H1 (cell line): Measurements from ENCODE around the gene GALNT17. TPM values are rescaled to one million over a fixed set of nuclear protein-coding genes. Genes with fewer than 3 reads are reported as not detected.

Source experiments
- CTCF ChIA-PET: fragments of 300-600 bp; sonication (Branson Sonifier 250); formaldehyde crosslinking; loops from one replicate; lab custom pipeline; 2021; ENCODE audit not compliant: partially characterized antibody; lab: Charles Lee
- POLR2A ChIA-PET: fragments of 300-600 bp; sonication (Branson Sonifier 250); formaldehyde crosslinking; loops from one replicate; lab custom pipeline; 2021; ENCODE audit warnings: inconsistent platforms; ENCODE audit not compliant: partially characterized antibody; lab: Charles Lee
- DNase-seq, 2 experiments: peaks; one replicate each; pipeline versions ENCODE4 v3.0.0 to v3.0.0-alpha.2; 2010 to 2022; ENCODE audit warnings: low spot score in 2 of 2, low read depth in 1 of 2, mixed read lengths in 1 of 2
- FAIRE-seq: peaks from 2 replicates; lab custom pipeline; 2011; peaks lifted over from hg19 to GRCh38; lab: Jason Lieb, UNC
- H2AFZ ChIP-seq: 2 replicates; pipeline ENCODE4 v1.8.1; 2012; ENCODE audit warnings: low read length, inconsistent platforms
- H2AK5ac ChIP-seq: 2 replicates; pipeline ENCODE4 v1.6.1; 2013; ENCODE audit warnings: low read depth, low read length
- H2BK120ac ChIP-seq: replicated peaks from 2 replicates; pipeline ENCODE3; 2013; ENCODE audit warnings: low read depth, low read length, inconsistent platforms
- H2BK12ac ChIP-seq: 2 replicates; pipeline ENCODE4 v1.6.1; 2013; ENCODE audit warnings: low read depth, low read length
- H2BK15ac ChIP-seq: 2 replicates; pipeline ENCODE4 v1.6.1; 2013; ENCODE audit warnings: low read length
- H2BK20ac ChIP-seq: 2 replicates; pipeline ENCODE4 v1.6.1; 2013; ENCODE audit warnings: low read length
- H2BK5ac ChIP-seq: 2 replicates; pipeline ENCODE4 v1.6.1; 2013; ENCODE audit warnings: low read depth, low read length
- H3K14ac ChIP-seq: 2 replicates; pipeline ENCODE4 v1.6.1; 2013; ENCODE audit warnings: inconsistent platforms; ENCODE audit not compliant: insufficient read length
- H3K18ac ChIP-seq: 2 replicates; pipeline ENCODE4 v1.6.1; 2013; ENCODE audit warnings: low read length; ENCODE audit errors: extremely low read depth
- H3K23ac ChIP-seq: 2 replicates; pipeline ENCODE4 v1.6.1; 2013; ENCODE audit warnings: inconsistent platforms; ENCODE audit not compliant: insufficient read length
- H3K23me2 ChIP-seq: 2 replicates; pipeline ENCODE4 v1.6.1; 2013; ENCODE audit warnings: low read depth, low read length
- H3K27ac ChIP-seq: 2 replicates; pipeline ENCODE4 v1.6.1; 2011; ENCODE audit warnings: low read depth, low read length, inconsistent platforms
- H3K27me3 ChIP-seq, 4 experiments: replicated peaks in 1 of 4; 1 replicate in 1 of 4; 2 replicates in 3 of 4; pipeline versions ENCODE4 v1.6.1 to v1.8.1; 2011 to 2013; ENCODE audit warnings: low read length in 3 of 4, mild to moderate bottlenecking in 3 of 4, inconsistent platforms in 2 of 4, mixed read lengths in 2 of 4, moderate library complexity in 1 of 4; ENCODE audit not compliant: control insufficient read depth in 3 of 4, insufficient read depth in 3 of 4; ENCODE audit errors: extremely low read depth in 1 of 4
- H3K36me3 ChIP-seq, 4 experiments: 2 replicates each; pipeline versions ENCODE4 v1.6.1 to v1.8.1; 2011 to 2013; ENCODE audit warnings: mild to moderate bottlenecking in 4 of 4, low read length in 3 of 4, moderate library complexity in 2 of 4, control low read depth in 1 of 4, inconsistent platforms in 1 of 4; ENCODE audit not compliant: insufficient read depth in 4 of 4, control insufficient read depth in 2 of 4
- H3K4ac ChIP-seq: replicated peaks from 2 replicates; pipeline ENCODE3; 2013; ENCODE audit warnings: low read length, low read depth, mixed read lengths, inconsistent platforms; ENCODE audit not compliant: insufficient read length
- H3K4me1 ChIP-seq, 4 experiments: replicated peaks in 1 of 4; 1 replicate in 1 of 4; 2 replicates in 3 of 4; pipeline versions ENCODE4 v1.6.1 to v1.8.1; 2011 to 2013; ENCODE audit warnings: low read length in 3 of 4, inconsistent platforms in 2 of 4, mixed read lengths in 1 of 4; ENCODE audit not compliant: insufficient read depth in 4 of 4, control insufficient read depth in 3 of 4
- H3K4me2 ChIP-seq, 2 experiments: 2 replicates each; pipeline versions ENCODE4 v1.6.1 to v1.8.1; 2011 to 2013; ENCODE audit warnings: low read depth in 2 of 2, low read length in 2 of 2, control low read depth in 1 of 2, inconsistent platforms in 1 of 2, mild to moderate bottlenecking in 1 of 2; ENCODE audit not compliant: insufficient read depth in 1 of 2
- H3K4me3 ChIP-seq, 4 experiments: fragments of 200-600, 300-600 bp in 1 of 4; sonication (generic), shearing (Covaris generic), sonication (Bioruptor Twin) in 1 of 4; 2 replicates each; pipeline versions ENCODE4 v1.5.1 to v1.8.1; 2011 to 2016; ENCODE audit warnings: low read length in 4 of 4, low read depth in 3 of 4, control low read depth in 2 of 4, inconsistent platforms in 2 of 4, mild to moderate bottlenecking in 2 of 4, mixed read lengths in 1 of 4, moderate library complexity in 1 of 4; ENCODE audit not compliant: insufficient read depth in 2 of 4; ENCODE audit errors: extremely low read depth in 1 of 4
- H3K56ac ChIP-seq: replicated peaks from 2 replicates; pipeline ENCODE3; 2013; ENCODE audit warnings: low read depth, mild to moderate bottlenecking, mixed read lengths, low read length, inconsistent platforms; ENCODE audit not compliant: insufficient read length
- H3K79me1 ChIP-seq: 2 replicates; pipeline ENCODE4 v1.6.1; 2013; ENCODE audit warnings: low read depth, low read length, control low read depth
- H3K79me2 ChIP-seq, 2 experiments: 2 replicates each; pipeline versions ENCODE4 v1.6.1 to v1.8.1; 2012 to 2013; ENCODE audit warnings: low read length in 2 of 2, mild to moderate bottlenecking in 2 of 2, inconsistent platforms in 1 of 2; ENCODE audit not compliant: insufficient read depth in 2 of 2, control insufficient read depth in 1 of 2
- H3K9ac ChIP-seq, 4 experiments: replicated peaks in 1 of 4; 1 replicate in 1 of 4; 2 replicates in 3 of 4; pipeline versions ENCODE4 v1.6.1 to v1.8.1; 2011 to 2013; ENCODE audit warnings: low read depth in 3 of 4, low read length in 3 of 4, control low read depth in 2 of 4, mild to moderate bottlenecking in 2 of 4, moderate library complexity in 2 of 4, inconsistent platforms in 1 of 4; ENCODE audit errors: extremely low read depth in 1 of 4
- H3K9me3 ChIP-seq, 2 experiments: 2 replicates each; pipeline versions ENCODE4 v1.6.1 to v1.8.1; 2012 to 2013; ENCODE audit warnings: mild to moderate bottlenecking in 2 of 2, moderate library complexity in 2 of 2, control low read depth in 1 of 2, inconsistent platforms in 1 of 2, low read depth in 1 of 2, low read length in 1 of 2, mixed read lengths in 1 of 2; ENCODE audit not compliant: insufficient read depth in 2 of 2
- H4K20me1 ChIP-seq, 2 experiments: replicated peaks in 1 of 2; 2 replicates each; pipeline versions ENCODE3 to v1.8.1; 2011 to 2013; ENCODE audit warnings: inconsistent platforms in 2 of 2, low read length in 2 of 2, mild to moderate bottlenecking in 1 of 2; ENCODE audit not compliant: insufficient read depth in 2 of 2, control insufficient read depth in 1 of 2
- H4K5ac ChIP-seq: 2 replicates; pipeline ENCODE4 v1.6.1; 2013; ENCODE audit warnings: low read length, low read depth, mixed read lengths, inconsistent platforms; ENCODE audit not compliant: insufficient read length
- H4K8ac ChIP-seq: 2 replicates; pipeline ENCODE4 v1.8.0; 2013; ENCODE audit warnings: mild to moderate bottlenecking, moderate library complexity, low read length, inconsistent platforms; ENCODE audit not compliant: insufficient read depth; ENCODE audit errors: extremely low read depth
- H4K91ac ChIP-seq: replicated peaks from 2 replicates; pipeline ENCODE3; 2013; ENCODE audit warnings: low read length, mixed read lengths, inconsistent platforms; ENCODE audit not compliant: insufficient read length
- CREB1 ChIP-seq: IDR thresholded peaks from 2 replicates; pipeline ENCODE4 v1.6.1; 2012; ENCODE audit warnings: inconsistent platforms
- GABPA ChIP-seq: IDR thresholded peaks from 2 replicates; pipeline ENCODE4 v1.6.1; 2011; ENCODE audit warnings: mild to moderate bottlenecking, low read length, moderate library complexity, borderline replicate concordance; ENCODE audit not compliant: insufficient read depth
- JUN ChIP-seq: IDR thresholded peaks from 2 replicates; pipeline ENCODE4 v1.6.1; 2011; ENCODE audit warnings: low read depth, mild to moderate bottlenecking, improper control_type of control experiment, low read length
- KDM1A ChIP-seq: fragments of 200-600, 300-600 bp; sonication (generic); IDR thresholded peaks from 2 replicates; pipeline ENCODE4 v1.7.1; 2016; ENCODE audit warnings: mild to moderate bottlenecking, low read length, borderline replicate concordance
- NANOG ChIP-seq: IDR thresholded peaks from 2 replicates; pipeline ENCODE4 v1.6.1; 2011; ENCODE audit warnings: low read length, low read depth, mild to moderate bottlenecking, inconsistent platforms; ENCODE audit not compliant: insufficient read depth, poor library complexity, severe bottlenecking
- PHF8 ChIP-seq: fragments of 200-600 bp; sonication (generic); conservative IDR thresholded peaks from 2 replicates; pipeline ENCODE4 v1.7.1; 2012; ENCODE audit warnings: low read depth, mild to moderate bottlenecking, inconsistent platforms, low read length, moderate library complexity
- RBBP5 ChIP-seq: IDR thresholded peaks from 2 replicates; pipeline ENCODE4 v1.7.1; 2012; ENCODE audit warnings: low read depth, mild to moderate bottlenecking, inconsistent platforms, low read length, moderate library complexity, borderline replicate concordance
- SP1 ChIP-seq: IDR thresholded peaks from 2 replicates; pipeline ENCODE4 v1.6.1; 2011; ENCODE audit warnings: low read depth, low read length
- SP4 ChIP-seq: IDR thresholded peaks from 2 replicates; pipeline ENCODE4 v1.6.1; 2012; ENCODE audit warnings: low read length, inconsistent platforms
- SRF ChIP-seq: IDR thresholded peaks from 2 replicates; pipeline ENCODE4 v1.6.1; 2011; ENCODE audit warnings: mild to moderate bottlenecking, low read depth, low read length, moderate library complexity
- YY1 ChIP-seq: IDR thresholded peaks from 2 replicates; pipeline ENCODE4 v1.6.1; 2011; ENCODE audit warnings: low read depth, mild to moderate bottlenecking, low read length
- WGBS, 2 experiments: shearing (Covaris generic) in 1 of 2; methylation state at CpG; one replicate each; pipeline versions ENCODE4 v1.1.6 to v1.1.7; 2013 to 2015; ENCODE audit warnings: low lambda C conversion rate in 2 of 2, mixed read lengths in 2 of 2, inconsistent platforms in 1 of 2, low coverage in 1 of 2, missing lambda C conversion rate in 1 of 2; ENCODE audit not compliant: insufficient replicate concordance in 2 of 2, insufficient coverage in 1 of 2, insufficient read length in 1 of 2; ENCODE audit errors: extremely low coverage in 1 of 2, missing lambda C conversion rate in 1 of 2; 5-methylcytosine and 5-hydroxymethylcytosine counted together
- polyA plus RNA-seq, 7 experiments: library from polyadenylated mRNA; depleted of rRNA in 3 of 7; stranded (reverse) in 5 of 7; unstranded in 2 of 7; fragments of >200 nt in 5 of 7; fragments of 200-250 nt in 2 of 7; gene quantifications; 1 replicate in 5 of 7; 2 replicates in 1 of 7; 4 replicates in 1 of 7; pipeline versions ENCODE4 v1.2.1 to v1.2.3, GENCODE V29; 2011 to 2013; ENCODE audit warnings: missing spikeins in 2 of 7, mixed read lengths in 2 of 7
- total RNA-seq: library from RNA; stranded (reverse); fragmentation: NEBNext Ultra II Directional; extraction: Animal tissue kit (Norgen Biotek cat#: 25700); gene quantifications from 2 replicates; pipeline ENCODE4 v1.2.1, GENCODE V29; 2021
- TF ChIP-seq, protein P1 (sequence below): IDR thresholded peaks from 2 replicates; pipeline ENCODE4 v1.6.1; 2011; ENCODE audit warnings: low read length, improper control_type of control experiment
- TF ChIP-seq, protein P2 (sequence below): IDR thresholded peaks from 2 replicates; pipeline ENCODE4 v1.6.1; 2012; ENCODE audit warnings: inconsistent platforms

Gene GALNT17
- total and polyA plus RNA-seq, 2 of the 8 experiments (the other 6 are each of a cell fraction or from before 2014, with no cell fraction given): 37.7 to 47.0 TPM

- POLR2A ChIA-PET: interaction anchor here (1.2 to 1.9 kb wide), 4 partner anchors 11 to 95 kb away, joined by 3 to 4 read pairs (median 3); no protein-coding TSS in a partner anchor
- no peaks in the 10 kb centered on the region; a peak in 1 of 4 replicates for H3K79me2 ChIP-seq
- no peak overlapping the region for H3K14ac ChIP-seq
- H3K9ac ChIP-seq: no peak overlapping the region
- no peak for FAIRE-seq
- no peak overlapping the region for H2BK15ac ChIP-seq
- no peak overlapping the region for H3K4me3 ChIP-seq
- WGBS, 2 experiments: 76% methylated on average over 6 of the region's 6 CpGs; no CpG with 5 or more reads in 1 of the 2 experiments
- no peak overlapping the region for H4K5ac ChIP-seq
- no peak for DNase-seq
- no peaks in the 10 kb centered on the region for H3K36me3 ChIP-seq
- peak overlapping the region; percentile 1 for H3K4ac ChIP-seq
- peak overlapping the region; percentile 40; the same call in 1 of the 2 replicates for H2BK5ac ChIP-seq
- no peaks in the 10 kb centered on the region; a peak in 1 of 7 replicates for H3K27me3 ChIP-seq
- no peak overlapping the region for H4K91ac ChIP-seq
- H3K4me1 ChIP-seq: peaks cover 0 to 14% (median 3%) of the 10 kb centered on the region in 4 experiments; a peak in 4 of 7 replicates
- H3K23ac ChIP-seq: no peak overlapping the region
- no peak overlapping the region for H2AK5ac ChIP-seq
- no peaks in the 10 kb centered on the region for H3K79me1 ChIP-seq
- no peak overlapping the region for H2BK120ac ChIP-seq
- H3K27ac ChIP-seq: no peak overlapping the region
- H2AFZ ChIP-seq: no peak overlapping the region
- H2BK12ac ChIP-seq: peak overlapping the region; percentile 63; the same call in 1 of the 2 replicates
- peak overlapping the region in 1 of 2 experiments; percentile 10; a peak in 1 of 4 replicates for H3K4me2 ChIP-seq
- H3K56ac ChIP-seq: no peak overlapping the region
- no peaks in the 10 kb centered on the region for H3K23me2 ChIP-seq
- no peak overlapping the region for H4K8ac ChIP-seq
- peak overlapping the region; percentile 51; the same call in 1 of the 2 replicates for H3K18ac ChIP-seq
- 0 out of 2 replicates have a peak overlapping the region, but pooled peaks have one; percentile 3 for H2BK20ac ChIP-seq
- no peaks in the 10 kb centered on the region for H4K20me1 ChIP-seq
- no peaks in the 10 kb centered on the region for H3K9me3 ChIP-seq
- CTCF ChIA-PET: interaction anchor here (1.0 to 1.8 kb wide), 2 partner anchors 24 to 290 kb away, joined by 3 to 6 read pairs; no protein-coding TSS in a partner anchor
- no peak for TF ChIP-seq GABPA
- TF ChIP-seq YY1: no peak
- no peak for TF ChIP-seq KDM1A
- TF ChIP-seq SP1: no peak
- no peak for TF ChIP-seq CREB1
- no peak for TF ChIP-seq RBBP5
- TF ChIP-seq, protein P1, sequence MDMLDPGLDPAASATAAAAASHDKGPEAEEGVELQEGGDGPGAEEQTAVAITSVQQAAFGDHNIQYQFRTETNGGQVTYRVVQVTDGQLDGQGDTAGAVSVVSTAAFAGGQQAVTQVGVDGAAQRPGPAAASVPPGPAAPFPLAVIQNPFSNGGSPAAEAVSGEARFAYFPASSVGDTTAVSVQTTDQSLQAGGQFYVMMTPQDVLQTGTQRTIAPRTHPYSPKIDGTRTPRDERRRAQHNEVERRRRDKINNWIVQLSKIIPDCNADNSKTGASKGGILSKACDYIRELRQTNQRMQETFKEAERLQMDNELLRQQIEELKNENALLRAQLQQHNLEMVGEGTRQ: no peak
- TF ChIP-seq NANOG: no peak
- TF ChIP-seq, protein P2, sequence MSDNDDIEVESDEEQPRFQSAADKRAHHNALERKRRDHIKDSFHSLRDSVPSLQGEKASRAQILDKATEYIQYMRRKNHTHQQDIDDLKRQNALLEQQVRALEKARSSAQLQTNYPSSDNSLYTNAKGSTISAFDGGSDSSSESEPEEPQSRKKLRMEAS: no peak
- no peak for TF ChIP-seq SRF
- no peak for TF ChIP-seq PHF8
- TF ChIP-seq SP4: no peak
- no peak for TF ChIP-seq JUN
Observed at GRCh38 chr7:71443191-71443530, 311.2 kb downstream of the GALNT17 start.
